ENCODE measurements around the gene MAP4K4.

- TF ChIP-seq CTCF (IDR thresholded peaks at IDR 0.05; ENCODE audit: poor library complexity) (no peak), EZH2 (IDR thresholded peaks at IDR 0.05; ENCODE audit: borderline replicate concordance) (no peak), EZH2phosphoT487 (IDR thresholded peaks at IDR 0.05; ENCODE audit: low read depth, severe bottlenecking, unreplicated experiment) (no peak)
Measured at GRCh38 chr2:101830555-101830954, 133.0 kb downstream of the MAP4K4 start.
